NCI-H128 (cell line): ENCODE measurements around the gene VRK1.

Experiments used
- DNase-seq: peaks from one replicate; lab custom pipeline; 2025; ENCODE audit not compliant: unreplicated experiment; lab: John Stamatoyannopoulos, UW

VRK1 gene

DNA sequence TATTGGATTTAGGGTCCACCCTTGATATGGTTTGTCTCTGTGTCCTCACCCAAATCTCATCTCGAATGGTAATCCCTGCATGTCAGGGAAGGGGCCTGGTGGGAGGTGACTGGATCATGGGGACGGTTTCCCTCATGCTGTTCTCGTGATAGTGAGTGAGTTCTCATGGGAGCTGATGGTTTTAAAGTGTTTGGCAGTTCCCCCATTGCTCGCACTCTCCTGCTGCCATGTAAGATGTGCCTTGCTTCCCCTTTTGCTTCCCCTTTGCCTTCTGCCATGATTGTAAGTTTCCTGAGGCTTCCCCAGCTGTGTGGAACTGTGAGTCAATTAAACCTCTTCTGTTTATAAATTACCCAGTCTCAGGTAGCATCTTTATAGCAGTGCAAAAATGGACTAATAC, 118.3 kb downstream of the VRK1 start:
- DNase-seq = no peak

DNA sequence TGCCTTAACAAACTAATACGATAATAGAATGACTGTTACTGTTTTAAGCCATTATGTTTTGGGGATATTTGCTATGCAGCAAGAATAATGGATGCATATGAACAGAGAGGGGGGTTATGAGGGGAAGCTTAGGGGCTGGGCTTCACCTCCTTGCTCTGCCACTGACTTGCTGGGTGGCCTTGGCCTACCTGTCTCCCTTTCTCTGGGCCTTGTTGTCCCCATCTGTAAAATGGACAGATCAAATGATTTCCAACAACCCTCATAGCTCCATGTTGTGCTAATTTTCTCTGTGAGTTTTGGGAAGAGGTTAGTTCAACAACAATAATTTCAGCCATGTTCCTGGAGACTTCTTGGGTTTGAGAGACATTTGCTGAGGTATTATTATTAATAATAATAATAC, 119.6 kb downstream of the VRK1 start:
- no peak for DNase-seq

DNA sequence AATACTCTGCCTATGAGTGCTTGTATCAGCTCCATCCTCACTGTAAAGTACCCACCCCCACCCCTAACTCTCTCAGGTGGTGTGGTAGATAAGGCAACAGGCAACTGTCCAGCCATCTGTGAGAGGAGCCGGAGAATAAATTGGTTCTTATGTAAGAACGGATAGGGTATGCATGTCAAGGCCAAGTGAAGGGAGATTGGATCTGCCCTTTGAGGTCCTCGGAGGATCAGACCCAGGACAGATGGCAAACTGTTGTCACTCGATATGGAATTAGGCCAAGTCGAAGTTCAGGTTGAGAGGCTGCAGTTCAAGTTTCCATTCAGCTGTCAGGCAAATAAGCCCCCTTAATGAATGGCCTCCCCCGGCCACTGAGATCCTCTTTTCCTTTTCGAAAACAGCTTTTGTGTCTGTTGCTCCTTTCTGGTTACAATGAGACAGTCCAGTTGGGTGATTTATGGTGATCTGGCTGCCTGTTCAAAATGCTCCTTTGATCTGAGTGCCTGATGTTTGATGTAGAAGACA, 120.3 kb downstream of the VRK1 start:
- no peak for DNase-seq

DNA sequence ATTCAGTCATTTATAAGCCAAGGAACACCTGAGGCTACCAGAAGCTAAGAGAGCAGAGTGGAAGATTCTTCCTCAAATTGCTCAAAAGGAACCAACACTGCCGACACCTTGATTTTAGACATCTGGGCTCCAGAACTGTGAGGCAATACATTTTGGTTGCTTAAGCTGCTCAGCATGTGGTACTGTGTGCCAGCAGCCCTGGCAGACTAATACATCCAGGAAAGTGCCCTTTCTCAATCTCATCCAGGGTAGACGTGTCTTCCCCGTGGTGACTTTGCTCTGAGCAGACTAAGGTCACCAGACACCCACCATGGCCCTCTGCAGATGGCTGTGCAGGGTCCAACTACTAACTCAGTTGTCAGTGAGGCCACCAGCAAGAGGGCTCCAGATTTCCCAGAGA, 122.8 kb downstream of the VRK1 start:
- no peak for DNase-seq

DNA sequence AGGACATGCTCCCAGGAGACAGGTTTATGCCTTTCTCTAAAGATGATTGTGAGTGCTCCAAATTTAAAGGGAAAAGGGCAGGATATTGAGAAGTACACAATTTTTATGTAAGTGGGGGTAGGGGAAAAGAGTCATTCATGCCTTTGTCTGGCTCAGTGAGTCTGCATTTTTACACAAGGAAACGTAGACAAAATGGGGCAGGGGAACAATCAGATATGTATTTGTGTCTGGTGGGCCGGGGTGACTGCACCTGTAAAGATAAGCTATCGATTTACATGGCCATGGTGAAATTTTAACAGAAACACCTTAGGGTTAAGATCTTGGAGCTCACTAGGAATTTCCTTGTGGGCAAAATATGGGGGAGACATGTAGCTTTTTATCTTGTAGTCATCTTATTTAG, 123.6 kb downstream of the VRK1 start:
- DNase-seq = no peak

DNA sequence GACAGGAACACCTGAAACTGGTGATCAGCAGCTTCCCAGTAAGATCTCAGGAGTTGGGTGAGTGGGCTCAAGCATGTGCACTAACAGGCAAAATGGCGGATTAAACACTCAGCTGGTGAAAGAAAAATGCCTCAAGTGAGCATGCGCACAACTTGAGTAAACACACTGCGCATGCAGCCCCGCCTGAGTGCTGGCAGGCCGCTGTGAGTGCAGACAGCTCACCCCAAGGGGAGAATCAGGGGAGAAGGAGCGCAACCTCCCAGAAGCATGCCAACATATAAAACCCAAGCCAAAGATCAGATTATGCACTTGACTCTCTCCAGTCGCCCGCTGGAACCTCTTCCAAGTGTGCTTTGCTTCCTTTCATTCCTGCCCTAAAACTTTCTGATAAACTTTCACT, 125.8 kb downstream of the VRK1 start:
- DNase-seq = no peak

DNA sequence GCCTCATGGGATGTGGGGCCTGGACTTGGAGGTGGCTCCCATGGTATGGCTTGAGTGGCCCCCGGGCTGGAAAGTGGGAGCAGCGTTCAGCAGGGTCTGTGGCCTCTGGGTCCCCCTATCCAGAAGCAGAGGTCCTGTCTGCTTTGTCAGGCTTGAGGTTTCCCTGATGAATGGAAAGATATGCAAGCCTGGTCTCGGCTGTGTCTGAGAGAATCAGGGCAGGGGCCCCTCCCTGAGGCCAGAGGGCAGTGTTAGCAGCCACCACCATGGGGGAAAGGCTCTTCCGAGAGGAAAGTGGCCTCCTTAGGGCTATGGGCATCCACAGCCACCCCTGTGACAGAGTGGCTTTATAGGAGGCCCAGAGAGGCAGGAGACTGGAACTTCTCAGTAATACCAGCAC, 128.2 kb downstream of the VRK1 start:
- DNase-seq = no peak

DNA sequence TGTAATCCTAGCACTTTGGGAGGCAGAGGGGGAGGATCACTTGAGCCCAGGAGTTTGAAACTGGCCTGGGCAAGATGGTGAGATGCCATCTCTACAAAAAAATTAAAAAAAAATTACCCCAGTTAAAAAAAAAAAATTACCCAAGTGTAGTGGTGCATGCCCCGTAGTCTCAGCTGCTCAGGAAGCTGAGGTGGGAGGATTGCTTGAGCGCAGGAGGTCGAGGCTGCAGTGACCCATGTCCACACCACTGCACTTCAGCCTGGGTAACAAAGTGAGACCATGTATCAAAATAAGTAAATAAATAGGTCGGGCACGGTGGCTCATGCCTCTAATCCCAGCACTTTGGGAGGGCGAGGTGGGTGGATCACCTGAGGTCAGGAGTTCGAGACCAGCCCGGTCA, 128.8 kb downstream of the VRK1 start:
- DNase-seq = no peak

DNA sequence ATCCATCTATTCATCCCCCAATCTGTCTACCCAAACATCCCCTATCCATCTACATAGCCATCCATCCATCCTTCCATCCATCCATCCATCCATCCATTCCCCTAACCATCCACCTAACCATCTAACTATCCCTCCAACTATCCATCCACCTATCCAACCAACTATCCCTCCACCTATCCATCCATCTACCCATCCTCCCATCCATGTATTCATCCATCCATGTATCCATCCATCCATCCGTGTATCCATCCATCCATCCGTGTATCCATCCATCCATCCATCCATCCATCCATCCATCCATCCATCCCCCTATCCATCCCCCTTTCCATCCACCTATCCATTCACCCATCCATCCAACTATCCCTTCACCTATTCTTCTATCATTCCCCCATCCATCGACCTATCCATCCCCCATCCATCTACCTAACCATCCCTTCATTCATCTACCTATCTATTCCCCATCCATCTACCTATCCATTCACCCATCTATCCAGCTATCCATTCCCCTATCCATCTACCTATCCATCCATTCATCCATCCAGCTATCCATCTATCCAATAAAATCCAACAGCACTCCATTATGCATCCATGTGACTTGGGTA, 131.7 kb downstream of the VRK1 start:
- no peak for DNase-seq

DNA sequence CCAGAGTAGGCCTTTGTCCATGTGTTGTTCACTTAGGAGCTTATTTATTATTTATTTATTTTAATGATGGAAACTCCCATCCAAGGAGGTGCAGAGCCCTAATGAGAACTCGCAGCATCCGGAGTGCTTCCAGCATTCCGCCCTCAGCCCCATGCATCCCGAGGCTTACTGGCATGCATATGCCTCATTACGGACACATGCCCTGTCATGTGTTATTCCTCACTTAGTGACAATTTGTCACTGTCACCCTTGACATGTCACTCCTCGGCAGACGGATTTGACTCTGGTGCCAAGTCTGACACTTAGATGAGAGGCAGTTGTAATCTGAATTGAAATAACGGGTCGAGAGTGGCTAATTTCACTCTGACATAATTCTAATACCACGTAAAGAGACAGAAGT, 132.8 kb downstream of the VRK1 start:
- DNase-seq = no peak

DNA sequence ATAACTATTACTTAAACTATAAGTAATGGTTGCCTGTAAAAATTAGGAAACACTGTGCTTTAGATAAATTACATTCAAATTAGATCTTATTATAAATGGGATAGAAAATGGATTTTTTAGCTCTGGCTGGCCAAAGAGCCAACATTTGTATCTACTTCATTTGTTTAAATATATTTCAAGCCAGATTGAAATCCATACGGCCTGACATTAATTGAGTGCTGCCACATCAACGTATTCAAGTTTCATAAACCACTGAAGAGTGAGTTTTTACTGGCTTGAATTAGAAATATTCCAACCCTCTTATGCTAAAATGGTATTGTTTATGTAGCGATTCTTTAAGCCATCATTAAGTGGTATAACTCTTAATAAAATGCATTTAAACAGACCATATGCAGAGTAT, 133.3 kb downstream of the VRK1 start:
- no peak for DNase-seq
